Frontal cortex (tissue), 4 donors: Measurements from ENCODE around the gene RIPK3. TPM values are rescaled to one million over a fixed set of nuclear protein-coding genes. Genes with fewer than 3 reads are reported as not detected.
A peak's percentile ranks its signal among the peaks of the same experiment; 100 is the strongest.

ENCODE experiments used
- DNase-seq, 2 donors: peaks; one replicate each; pipeline ENCODE4 v3.0.0; 2012; ENCODE audit warnings: low spot score in 2 of 2
- FAIRE-seq: peaks from 2 replicates; lab custom pipeline; 2012; peaks lifted over from hg19 to GRCh38; lab: Jason Lieb, UNC
- total RNA-seq: library from RNA; depleted of rRNA; stranded (reverse); fragments of >200 nt; gene quantifications from one replicate; pipeline ENCODE4 v1.2.3, GENCODE V29; 2014
- donor health status: control.
- donor health status: control.
- donor health status: control.

The RIPK3 gene
- total RNA-seq, 1 donor from 2014 or later = under 0.01 TPM

DNA sequence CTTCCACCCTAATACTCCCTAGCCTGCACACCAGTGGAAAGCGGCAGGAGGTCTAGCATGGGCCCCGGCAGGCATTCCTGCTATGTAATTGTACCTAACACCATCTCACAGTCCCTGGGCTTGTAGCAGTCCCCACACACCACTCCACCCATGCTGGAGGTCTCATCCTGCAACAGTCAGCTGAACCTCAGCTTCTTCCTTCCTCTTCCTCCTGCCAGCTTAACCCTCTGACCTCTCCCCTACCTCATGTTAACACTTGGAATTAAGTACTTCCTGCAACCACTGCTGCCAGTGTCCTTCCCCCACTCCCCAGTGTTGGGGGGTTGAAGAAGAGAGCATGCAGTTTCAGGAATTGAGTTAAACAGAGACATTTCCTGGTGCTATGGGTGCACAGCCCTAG lies 12.5 kb downstream of the RIPK3 start:
- DNase-seq (no peak), FAIRE-seq (no peak)

DNA sequence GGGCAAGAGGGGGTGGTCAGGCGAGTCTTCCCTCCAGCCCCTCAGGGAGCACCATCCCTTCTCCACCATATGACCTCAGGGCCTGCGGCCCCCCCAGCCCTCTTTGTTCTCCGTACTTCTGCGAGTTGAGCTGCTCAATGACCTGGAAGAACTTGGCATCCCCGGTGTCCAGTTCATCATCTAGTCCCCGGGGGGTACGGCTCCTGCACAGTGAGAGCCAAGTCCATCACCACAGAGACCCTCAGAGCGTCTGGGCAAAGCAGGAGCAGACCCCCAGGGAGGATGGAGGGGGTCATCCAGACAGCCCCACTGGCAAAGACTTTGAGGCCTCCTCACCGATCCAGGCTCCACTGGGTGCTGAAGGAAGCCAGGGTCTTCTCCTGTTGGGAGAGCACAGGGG lies 13.8 kb downstream of the RIPK3 start:
- FAIRE-seq (no peak), DNase-seq (no peak)

DNA sequence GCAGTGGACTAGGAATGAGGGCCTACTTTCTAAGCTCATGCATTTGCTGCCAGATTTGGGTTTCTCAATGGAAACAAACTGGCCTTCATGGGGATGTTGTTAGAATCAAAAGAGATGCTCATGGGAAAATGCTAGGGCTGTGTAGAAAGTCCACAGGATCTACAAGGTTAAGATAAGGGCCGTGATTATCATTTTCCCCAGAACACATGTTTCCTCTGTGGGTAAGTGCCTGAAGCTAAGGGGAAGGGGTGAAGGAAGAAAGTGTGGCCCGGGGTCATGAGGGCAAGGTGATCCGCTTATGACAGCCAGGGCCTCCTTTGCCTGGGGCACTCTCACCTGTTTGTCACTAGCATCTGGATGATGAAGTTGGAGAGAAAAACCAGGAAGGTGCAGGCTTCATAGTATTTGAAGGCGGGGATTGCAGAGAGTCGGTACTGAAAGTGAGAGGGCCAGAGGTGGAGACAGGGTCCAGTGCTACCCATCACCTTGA lies 14.7 kb downstream of the RIPK3 start:
- DNase-seq = no peak
- no peak for FAIRE-seq

DNA sequence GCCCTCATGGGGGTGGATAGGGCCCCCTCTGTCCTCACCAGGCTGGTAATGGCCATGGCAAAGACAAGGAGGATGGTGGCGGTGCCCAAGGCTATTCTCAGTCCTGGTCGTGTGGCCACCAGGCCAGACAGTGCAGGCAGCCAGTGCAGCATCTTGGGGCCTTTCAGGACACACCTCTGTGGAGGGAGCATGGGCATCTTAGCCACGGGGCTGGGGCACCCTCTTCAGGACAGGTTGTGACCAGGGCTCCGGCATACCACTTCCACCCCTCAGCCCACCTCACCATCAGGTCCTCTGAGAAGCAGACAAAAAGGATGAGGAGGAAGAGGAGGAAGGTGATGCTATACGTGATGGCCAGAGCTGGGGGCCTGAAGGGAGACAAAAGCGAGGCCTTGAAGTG lies 15.8 kb downstream of the RIPK3 start:
- DNase-seq (no peak), FAIRE-seq (no peak)

DNA sequence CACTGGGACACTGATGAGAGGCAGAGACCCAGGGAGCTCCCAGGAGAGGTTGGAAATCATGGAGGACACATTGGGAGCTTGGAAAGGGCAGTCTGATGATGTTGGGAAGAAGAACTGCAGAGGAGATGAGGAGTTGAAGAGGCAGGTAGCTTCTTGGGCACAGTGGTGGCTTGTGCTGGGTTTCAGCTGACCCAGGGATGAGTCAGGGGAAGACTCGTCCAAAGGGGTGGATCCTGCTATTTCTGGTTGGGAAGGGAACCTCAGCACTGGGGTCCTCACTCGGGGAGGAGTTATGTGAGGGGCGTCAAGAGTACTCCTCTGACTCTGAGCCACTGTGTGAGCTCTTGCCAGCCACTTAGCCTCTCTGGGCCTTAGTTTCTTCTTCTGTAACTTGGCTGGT lies 16.4 kb downstream of the RIPK3 start:
- DNase-seq = no peak
- no peak for FAIRE-seq

DNA sequence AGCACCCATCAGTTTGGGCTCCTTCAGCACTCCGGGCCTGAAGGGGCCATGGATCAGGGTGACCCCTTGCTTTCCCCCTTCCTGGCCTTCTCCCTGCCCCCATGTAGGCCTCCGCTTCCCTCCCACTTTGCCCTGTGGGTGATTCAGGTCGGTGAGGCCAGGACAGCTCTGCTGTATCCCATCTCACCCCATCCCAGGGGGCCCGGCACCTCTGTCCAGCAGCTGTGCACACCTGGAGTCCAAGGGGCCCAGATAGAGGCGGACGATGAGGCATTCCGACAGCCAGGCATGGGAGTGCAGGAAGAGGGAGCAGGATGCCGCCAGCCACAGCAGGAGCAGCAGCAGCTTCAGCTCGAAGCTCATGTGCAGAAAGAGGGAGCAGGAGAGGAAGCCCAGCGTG lies 17.1 kb downstream of the RIPK3 start:
- no peak for FAIRE-seq
- DNase-seq = no peak

DNA sequence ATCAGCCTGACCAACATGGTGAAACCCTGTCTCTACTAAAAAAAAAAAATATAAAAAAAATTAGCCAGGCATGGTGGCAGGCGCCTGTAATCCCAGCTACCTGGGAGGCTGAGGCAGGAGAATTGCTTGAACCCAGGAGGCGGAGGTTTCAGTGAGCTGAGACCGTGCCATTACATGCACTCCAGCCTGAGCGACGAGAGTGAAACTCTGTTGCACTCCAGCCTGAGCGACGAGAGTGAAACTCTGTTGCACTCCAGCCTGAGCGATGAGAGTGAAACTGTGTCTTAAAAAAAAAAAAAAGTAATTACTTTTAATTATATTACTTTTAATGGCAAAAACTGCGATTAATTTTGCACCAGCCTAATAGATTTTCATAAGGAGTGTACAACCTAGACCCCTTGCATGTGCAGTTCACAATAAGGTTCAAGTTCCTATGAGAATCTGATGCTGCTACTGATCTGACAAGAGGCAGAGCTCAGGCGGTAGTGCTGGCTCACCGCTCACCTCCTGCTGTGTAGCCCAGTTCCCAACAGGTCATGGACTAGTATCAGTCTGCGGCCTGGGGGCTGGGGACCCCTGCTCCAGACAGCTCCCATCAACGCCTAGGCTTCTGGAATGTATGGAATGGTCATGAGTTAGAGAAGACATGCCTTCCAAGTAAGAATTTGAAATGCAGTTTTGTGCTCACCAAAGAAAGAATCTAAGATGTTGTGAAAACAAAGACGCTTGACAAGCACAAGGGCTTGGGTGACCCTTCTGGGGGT lies 18.4 kb downstream of the RIPK3 start:
- no peak for DNase-seq
- no peak for FAIRE-seq

DNA sequence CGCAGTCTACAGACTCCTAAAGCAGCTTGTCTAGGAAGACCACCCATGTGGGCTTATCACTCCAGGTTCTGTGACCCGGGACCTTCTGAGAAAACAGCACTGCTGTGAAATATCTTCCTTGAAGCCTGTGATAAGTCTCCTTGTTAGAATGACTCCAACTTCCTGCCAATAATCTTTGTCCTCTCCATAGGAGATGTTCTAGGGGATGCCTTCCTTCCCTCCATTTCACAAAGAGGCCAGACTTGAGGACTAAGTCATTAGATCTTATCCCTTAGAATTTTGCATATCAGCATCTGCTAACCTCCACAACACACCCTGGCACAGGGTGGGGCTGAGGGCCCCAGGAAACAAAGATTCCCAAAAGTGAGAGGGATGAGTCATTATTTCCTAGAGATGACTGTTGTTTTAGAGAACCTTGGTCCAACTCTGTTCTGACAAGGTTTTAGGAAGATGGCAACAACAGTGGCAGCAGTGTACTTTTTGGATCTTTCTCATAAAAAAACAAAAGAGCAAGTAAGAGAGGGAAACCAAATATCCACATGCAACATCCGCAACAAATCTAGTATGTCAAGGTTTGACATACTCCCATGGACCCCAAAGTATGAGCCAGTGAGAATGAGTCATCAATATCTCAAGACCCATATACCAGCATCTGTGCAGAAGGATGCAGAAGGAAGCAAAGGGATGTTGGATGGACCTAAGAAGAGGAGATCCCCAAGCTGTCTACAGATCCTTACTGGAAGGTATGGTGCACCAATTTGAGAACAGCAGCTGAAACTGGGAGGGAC lies 22.5 kb downstream of the RIPK3 start:
- DNase-seq (no peak), FAIRE-seq (no peak)

DNA sequence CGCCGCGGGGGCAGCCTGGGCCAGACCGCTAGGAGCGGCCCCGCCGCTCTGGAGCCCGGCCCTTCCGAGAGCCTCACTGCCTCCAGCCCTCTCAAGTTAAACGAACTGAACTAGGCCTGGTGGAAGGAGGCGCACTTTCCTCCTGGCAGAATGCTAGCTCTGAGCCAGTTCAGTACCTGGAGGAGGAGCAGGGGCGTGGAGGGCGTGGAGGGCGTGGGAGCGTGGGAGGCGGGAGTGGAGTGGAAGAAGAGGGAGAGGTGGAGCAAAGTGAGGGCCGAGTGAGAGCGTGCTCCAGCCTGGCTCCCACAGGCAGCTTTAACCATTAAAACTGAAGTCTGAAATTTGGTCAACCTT lies 23.2 kb downstream of the RIPK3 start:
- FAIRE-seq (no peak), DNase-seq (no peak)

DNA sequence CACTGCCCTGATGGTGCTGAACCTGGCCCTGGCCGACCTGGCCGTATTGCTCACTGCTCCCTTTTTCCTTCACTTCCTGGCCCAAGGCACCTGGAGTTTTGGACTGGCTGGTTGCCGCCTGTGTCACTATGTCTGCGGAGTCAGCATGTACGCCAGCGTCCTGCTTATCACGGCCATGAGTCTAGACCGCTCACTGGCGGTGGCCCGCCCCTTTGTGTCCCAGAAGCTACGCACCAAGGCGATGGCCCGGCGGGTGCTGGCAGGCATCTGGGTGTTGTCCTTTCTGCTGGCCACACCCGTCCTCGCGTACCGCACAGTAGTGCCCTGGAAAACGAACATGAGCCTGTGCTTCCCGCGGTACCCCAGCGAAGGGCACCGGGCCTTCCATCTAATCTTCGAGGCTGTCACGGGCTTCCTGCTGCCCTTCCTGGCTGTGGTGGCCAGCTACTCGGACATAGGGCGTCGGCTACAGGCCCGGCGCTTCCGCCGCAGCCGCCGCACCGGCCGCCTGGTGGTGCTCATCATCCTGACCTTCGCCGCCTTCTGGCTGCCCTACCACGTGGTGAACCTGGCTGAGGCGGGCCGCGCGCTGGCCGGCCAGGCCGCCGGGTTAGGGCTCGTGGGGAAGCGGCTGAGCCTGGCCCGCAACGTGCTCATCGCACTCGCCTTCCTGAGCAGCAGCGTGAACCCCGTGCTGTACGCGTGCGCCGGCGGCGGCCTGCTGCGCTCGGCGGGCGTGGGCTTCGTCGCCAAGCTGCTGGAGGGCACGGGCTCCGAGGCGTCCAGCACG lies 23.8 kb downstream of the RIPK3 start:
- FAIRE-seq (no peak), DNase-seq (peak in 1 of 2 donors; percentile 67)

DNA sequence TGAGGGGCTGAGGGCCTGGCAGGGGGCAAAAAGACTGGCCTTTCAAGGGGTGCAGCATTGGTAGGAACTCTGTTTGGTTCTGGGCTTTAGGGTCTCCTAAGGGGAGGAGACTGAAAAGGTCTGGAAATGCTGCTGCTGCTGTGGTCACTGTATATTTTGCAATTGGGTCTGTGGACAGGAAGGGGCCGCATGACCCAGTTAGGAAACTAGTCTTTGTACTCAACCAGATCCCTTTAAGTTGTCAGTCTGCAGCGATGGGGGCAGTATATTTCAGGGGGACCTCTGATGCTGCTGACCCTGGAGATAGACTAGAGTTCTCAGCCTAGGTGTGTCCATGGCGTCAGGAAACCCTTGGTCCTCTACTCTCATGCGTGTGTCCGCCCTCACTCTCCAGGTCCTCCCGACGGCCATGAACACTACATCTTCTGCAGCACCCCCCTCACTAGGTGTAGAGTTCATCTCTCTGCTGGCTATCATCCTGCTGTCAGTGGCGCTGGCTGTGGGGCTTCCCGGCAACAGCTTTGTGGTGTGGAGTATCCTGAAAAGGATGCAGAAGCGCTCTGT lies 24.5 kb downstream of the RIPK3 start:
- DNase-seq = no peak
- no peak for FAIRE-seq

DNA sequence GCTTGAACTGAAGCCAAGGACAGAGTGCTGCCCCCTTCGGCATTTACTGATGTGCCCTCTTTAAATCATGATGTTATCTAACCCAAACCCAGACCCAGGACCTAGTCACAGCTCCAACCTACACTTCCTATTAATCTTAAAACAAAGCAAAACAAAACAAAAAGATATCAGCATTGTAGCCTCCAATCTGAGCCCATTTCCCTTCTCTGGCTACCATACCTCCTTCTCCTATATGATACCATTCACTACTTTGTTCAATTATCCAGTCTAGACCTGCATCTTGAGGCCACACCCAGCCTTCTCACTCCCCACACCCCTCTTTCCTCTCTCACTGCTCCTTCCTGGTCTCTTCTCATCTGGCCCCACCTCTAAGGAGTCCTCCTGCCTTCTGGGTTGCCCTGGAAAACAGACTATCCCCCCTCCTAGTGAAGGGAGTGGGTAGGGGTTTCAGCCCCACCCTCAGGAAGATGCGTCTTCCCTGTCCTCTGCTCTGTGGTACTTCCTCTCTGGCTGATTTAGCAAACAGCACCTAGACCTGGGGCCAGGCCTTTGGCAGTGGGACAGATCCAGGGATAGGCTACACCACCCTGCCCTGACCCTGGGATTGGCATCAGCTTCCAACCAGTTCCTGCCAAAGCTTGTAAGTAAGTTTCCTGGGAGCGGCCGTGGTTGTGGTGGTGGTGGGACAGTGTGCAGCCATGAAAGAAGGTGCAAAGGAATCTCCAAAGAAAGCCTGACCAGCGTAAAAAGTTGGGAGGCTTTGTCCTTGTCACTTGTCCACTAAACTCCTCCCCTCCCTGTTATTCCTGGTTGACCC lies 25.2 kb downstream of the RIPK3 start:
- no peak for FAIRE-seq
- no peak for DNase-seq

DNA sequence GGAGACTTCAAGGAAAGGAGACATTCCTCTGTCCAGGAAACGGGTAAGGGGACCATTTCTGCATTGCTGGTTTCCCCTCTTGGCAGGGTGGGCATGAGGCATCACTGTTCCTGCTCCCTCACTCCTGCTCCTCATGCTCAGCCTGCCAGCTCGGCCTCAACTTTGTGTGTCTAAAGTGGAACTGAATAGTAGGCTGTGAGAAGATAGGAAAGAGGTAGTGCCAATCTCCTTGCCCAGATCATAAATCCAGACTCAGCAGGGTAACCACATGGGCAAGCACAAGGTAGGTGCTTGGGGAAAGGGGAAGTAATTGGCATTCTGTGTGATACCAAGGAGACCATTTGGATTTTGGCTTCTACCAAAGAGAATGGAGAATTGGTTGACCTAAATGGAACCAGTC lies 25.9 kb downstream of the RIPK3 start:
- FAIRE-seq = no peak
- DNase-seq = no peak

DNA sequence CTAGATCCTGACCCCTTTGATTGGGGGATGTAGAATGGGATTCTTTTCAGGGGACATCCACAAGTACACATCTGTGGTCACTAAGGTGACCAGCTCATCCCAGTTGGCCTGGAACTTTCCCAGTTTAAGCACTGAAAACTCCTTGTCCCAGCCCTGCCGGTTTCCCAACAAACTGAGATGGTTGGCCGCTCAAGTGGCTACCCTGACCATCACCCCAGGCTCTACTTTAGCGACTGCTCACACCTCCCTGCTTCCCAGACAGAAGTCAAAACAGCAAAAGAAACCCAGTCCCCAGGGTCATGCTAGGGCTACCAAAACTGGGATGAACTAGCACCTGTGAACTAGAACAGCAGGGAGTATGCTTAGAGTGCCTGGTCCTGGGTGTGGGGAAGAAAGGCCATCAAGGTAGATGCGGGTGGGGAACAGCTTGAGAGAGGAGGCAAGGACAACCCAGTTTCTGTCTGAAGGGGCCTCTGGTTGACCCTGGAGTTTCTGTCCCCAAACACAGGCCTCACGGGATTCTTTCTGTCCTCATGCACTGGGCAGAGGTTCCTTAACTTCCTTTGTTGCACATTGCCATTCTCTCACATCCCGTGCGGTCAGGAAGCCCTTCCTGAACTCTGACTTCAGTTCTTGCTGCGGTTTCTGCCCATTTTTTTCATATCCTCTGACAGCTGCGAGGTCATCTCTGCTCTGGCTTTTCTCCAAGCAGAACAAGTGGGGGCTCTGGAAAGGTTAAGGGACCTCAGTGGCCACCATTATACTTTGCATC lies 26.9 kb downstream of the RIPK3 start:
- DNase-seq (no peak), FAIRE-seq (no peak)

DNA sequence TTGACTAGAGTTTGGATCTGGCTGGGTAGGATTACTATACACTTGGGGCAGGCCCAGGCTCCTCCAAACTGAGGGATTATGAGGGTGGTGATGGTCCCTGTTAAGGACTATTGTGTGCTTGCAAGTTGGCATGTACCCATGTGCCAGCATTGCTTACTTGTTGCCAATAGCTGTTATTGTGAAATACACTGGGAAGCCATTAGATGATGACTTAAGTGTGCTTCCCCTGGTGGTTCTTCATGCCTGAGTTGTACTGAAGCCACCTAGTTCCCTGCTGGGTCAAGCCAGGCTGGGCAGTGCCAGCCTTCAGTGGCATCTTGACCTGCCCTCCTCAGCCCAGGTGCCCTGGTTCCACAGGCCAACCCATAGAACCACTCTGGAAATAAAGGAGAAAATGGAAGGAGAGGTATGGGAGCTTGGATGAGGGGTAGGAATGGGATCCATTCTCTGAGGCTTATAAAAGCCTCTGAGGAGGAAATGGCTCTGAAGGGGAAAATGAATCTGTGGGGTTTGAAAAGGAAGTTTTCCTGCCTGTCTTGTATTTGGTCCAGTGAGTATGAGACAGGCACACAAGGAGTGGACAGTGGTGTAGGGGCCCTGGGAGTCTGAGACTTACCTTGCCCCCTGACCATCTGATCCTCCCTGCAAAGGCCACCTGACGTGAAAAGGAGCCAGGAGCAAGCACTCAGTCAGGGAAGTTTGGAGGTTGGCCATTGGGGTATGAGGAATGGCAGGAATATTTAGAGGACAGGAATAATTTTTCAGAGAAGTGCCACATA lies 27.8 kb downstream of the RIPK3 start:
- no peak for DNase-seq
- no peak for FAIRE-seq

DNA sequence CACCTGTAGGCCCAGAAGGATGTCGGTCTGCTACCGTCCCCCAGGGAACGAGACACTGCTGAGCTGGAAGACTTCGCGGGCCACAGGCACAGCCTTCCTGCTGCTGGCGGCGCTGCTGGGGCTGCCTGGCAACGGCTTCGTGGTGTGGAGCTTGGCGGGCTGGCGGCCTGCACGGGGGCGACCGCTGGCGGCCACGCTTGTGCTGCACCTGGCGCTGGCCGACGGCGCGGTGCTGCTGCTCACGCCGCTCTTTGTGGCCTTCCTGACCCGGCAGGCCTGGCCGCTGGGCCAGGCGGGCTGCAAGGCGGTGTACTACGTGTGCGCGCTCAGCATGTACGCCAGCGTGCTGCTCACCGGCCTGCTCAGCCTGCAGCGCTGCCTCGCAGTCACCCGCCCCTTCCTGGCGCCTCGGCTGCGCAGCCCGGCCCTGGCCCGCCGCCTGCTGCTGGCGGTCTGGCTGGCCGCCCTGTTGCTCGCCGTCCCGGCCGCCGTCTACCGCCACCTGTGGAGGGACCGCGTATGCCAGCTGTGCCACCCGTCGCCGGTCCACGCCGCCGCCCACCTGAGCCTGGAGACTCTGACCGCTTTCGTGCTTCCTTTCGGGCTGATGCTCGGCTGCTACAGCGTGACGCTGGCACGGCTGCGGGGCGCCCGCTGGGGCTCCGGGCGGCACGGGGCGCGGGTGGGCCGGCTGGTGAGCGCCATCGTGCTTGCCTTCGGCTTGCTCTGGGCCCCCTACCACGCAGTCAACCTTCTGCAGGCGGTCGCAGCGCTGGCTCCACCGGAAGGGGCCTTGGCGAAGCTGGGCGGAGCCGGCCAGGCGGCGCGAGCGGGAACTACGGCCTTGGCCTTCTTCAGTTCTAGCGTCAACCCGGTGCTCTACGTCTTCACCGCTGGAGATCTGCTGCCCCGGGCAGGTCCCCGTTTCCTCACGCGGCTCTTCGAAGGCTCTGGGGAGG lies 28.9 kb downstream of the RIPK3 start, which contains the start of gene LTB4R:
TSS of gene LTB4R (plus strand) at position 857 of the 959 bp plus-strand sequence. CDS start 4,150 bp downstream, outside the sequence.
- FAIRE-seq (no peak), DNase-seq (peak; percentile 77 to 80)

DNA sequence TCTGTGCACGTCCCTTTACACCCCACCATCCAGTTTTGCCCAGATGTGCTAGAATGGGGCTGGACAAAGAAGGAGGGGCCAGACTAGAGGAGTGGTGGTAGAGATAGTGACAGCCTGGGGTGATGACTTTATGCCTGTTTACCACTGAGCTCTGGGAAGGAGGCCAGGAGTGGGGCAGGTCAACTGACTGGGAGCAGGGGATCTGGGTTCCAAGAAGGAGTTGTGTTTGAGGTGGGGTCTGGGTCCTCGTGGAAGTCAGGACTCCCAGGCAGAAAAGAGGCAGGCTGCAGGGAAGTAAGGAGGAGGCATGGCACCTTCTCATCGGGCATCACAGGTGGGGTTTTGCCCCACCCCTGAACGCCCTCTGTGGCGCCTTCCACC lies 29.5 kb downstream of the RIPK3 start:
- no peak for DNase-seq
- FAIRE-seq = no peak
